ENCODE measurements around the gene NBEAL2.
A peak's percentile ranks its signal among the peaks of the same experiment; 100 is the strongest.
"Not testable (repeated sequence)": the region's sequence is repeated elsewhere in the genome, so short reads cannot be mapped to it uniquely, and the experiment has no call there.

The NBEAL2 gene

DNA sequence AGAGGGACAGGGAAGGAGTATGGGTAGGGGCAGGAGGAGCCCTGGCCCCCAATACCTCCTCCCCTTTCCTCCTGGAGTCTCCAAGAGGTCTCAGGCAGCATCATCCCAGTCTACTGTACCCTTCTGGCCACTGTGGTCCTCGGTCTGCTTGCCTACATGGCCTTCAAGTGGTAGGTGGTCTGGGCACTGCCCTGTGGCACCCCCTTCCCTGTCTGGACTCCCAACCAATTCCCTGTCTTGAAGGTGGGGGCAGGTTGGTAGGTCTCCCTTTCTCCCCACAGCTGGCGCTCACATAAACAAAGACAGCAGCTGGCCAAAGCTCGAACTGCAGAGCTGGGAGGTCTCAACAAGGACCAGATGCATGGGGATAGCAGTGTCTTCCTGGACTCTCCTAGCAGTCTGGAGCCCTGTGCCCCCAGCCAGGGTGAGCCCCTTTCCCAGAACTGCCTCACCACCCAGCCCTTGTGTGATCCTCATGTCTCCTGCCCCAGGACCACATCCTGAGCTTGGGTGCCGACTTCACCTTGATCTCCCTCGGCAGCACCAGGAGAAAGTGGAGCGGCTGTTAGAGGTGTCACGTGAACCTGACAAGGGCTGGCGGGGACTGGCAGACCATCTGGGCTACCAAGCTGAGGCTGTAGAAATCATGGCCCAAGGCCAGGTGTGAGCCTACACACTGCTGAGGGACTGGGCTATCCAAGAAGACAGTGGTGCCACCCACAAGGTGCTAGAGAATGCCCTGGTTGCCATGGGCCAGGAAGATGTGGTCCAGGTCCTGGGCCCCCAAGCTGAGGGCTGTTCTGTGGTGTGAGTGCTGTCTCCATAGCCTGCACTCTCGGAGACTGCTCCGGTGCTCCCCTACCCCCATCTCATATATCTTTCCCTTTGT is 33.1 kb downstream of the NBEAL2 start:
- DNase-seq = no peak

DNA sequence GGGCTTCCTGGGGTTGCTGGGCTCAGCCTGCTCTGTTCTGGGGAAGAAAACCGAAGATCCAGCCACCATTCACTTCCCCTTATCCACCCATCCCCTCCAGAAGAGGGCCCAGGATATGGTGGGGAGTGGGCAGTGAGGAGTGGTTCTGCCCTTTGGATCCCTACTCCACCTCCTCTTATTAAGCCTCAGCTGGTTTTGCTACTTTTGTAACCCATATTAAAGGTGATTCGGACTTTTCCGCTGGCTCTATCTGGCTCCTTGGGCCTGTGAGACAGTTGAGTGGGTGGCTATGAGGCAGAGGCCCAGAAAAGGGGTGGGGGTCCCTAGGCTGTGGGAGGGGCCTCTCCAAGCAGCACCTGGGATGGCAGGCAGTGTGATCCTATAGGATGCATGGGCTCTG is 33.8 kb downstream of the NBEAL2 start:
- DNase-seq = no peak

DNA sequence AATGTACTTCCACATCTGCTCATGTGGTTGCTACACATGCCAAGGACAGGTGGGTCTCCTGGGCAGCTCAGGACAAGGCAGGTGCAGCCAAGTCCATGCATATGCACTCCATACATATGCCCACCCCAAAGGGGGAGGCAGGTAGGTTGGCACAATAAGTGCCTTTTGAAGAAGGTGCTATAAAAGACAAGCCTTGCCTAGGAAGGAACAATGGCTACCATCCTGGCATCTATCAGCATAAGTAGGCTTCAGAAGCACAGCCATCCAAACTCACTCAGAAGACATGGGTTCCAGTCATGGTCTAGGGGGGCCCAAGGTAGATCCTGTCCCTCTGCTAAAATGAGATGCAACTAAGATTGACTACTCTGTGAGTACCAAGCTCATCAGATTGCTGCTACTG is 34.6 kb downstream of the NBEAL2 start:
- no peak for DNase-seq

DNA sequence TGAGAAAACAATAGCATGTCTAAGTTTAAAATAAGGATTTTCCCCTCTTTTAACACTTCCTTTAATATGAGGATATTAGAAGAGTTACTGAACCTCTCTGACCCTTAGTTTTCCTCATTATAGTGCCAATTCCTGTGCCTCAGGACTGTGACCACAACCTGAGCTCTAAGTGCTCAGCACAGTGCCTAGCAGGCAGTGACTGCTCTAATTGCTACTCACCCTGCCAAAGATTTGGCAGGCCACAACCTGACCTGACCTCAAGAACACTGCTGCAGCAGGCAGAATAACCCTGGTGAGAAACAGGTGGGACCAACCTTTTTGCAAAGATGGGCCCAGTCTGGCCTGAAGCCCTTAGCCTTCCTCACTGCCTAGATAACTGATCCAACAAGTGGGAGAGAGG is 35.7 kb downstream of the NBEAL2 start:
- DNase-seq = no peak

DNA sequence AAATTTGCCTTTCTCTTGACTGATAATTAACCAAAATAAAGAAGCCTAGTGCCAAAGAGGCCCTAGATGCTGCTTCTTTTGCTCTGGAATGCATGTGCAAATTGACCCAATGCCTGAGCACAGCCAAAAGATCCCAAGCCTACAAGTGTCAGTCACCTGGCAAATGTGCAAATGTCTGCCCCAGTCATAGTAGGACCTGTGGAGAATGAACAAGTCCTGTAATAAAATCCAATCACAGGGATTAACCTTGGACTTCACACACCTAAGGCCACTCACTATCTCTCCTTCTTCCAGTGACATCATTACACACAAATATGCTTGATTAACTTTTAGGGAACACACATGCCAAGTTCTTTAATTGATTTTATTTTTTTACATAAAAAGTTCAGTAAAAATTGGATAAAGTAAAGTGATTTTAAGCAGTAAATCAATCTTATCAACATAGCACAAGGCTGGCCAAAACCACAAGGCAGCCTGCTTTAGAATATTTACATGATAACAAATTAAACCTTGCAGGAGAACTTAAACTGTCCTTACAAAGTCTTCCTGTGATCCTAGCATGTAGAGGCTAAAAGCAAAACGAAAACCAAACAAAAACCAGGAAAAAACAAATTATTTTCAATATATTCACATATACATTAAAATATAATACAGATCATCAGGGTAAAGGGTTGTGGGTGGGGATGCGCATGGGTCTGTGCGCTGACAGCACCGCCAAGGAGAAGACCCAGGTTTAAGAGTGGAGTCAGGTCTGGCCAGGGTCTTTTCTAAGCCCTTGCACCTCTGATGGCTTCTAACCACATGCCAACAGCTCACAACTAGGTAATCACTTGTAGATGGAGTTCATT is 36.8 kb downstream of the NBEAL2 start:
- DNase-seq = no peak

DNA sequence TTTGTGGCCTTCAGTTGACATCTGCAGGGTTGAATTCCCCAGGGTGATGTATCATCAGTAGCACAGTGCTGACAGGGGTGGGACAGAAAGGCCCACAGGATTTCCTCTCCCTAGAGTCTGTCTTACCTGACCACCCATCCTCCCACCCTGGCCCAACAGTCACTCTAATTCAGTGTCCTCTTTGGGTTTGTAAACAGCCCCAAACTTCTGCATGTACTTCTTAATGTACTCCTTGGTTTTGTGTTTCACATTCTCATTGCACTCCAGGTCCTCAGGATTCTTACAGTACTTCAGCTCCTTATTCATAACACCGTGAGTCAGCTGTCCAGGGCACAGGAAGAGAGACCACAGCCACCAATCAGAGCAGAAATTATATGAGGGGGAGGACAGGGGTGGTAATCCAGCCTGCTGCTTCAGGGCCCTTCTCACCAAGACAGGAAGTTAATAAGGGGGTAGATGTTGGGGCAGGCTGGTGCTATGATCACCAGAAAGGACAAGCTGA is 37.5 kb downstream of the NBEAL2 start:
- peak; percentile 29 to 68 (median 45) for DNase-seq

DNA sequence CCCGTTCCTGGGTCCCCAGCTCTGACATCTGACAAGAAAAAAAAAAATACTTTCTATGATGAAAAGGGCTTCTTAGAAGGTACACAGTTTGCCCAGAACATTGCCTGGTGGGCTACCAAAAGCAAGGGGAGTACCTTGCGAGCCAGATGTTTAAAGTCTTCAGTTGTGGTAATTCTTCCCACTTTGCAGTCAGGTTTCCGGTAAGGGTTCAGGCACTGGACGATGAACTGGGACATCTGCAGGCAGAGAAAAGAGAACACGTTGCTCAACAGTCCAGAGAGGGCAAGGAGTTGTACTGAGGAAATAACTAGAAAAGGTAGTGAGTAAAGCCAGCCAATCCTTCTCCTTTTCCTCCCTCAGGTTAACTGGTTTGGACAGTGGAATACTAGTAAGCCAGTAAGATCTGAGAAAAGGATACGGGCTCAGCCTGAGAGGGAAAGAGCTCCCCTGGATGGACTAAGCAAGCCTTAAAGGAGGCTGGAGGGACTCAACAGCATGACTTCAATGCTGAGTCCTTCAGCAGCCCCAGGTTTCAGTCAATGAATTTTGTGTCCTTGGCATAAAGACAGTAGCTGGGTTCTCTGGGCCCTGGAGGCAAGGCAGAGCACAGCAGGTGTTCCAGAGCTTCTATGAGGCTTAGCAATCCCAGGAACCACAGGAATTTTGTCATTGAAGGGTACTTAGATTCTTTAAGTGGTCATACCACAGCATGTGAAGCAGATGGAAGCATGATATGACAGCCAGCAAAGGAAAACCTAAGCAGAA is 38.2 kb downstream of the NBEAL2 start:
- DNase-seq = peak in 2 of 4 experiments; percentile 17 to 19

DNA sequence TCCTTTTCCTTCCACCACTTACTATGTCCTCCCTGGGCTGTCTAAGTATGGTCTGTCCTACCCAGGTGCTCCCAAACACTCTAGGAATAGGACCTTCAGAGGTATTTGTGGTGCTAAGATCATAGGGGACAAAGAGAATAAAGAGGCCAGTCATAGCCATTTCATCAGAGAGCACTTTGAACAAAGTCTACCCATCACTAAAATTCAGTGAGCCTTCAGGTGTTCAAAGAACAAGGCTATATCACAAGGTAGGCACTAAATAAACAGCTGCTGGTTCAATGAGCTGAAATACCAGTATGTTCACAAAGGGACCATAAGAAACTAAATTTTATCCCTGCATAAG is 38.8 kb downstream of the NBEAL2 start:
- no peak for DNase-seq

DNA sequence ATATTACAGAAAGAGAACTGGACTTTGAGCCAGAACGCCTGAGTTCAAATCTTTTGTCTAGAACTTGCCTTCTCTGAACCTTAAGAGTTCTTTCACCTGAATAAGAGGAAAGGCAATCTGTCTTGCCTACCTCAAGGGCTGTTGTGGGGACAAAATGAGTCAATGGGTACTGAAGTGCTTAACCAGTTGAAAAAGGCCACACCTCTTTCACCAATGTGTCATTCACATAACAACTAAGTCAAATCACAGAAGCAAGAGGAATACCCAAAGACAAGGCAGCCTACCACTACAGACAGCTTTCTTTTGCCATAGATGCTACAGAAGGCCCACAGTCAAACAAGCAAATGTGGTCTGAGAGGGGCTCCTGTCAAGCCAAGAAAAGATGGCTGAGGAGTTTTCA is 39.7 kb downstream of the NBEAL2 start:
- no peak for DNase-seq

DNA sequence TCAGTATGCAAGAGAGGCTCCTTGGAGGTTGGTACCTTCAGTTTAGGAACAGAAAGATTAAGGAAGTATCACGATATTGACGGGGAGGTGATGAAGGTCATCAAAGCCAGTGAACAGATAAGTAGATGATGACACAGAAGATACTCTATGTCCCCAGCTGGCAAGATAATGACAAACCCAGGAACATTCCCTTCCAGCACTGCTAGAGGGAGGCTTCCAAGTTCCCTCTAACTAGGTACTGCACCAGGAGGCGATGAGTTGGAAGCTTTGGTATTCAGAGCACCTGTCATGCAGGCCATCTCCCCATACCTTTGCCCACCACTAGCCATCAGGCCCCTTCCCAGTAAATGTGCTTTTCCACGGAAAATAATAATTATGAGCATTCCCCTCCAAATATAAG is 40.8 kb downstream of the NBEAL2 start:
- no peak for DNase-seq

DNA sequence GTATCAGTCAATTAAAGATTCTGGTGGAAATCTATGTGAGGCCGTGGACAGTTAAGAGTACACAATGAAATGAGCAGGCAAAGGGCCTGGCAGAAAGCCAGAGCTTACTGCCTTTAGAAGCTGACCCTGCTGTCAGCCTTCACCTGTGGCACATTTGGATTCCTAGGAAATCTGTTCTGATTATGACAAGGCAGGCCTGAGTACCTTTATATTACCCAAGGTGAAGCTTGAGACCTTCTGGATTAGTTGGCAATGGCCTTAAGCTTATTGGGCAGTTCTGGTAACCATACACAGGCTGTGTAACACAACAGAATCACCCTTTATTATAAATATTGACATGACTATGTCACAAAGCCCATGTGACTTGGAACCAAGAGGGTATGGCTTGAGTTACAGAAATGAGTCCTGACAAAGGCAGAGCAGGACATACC is 43.2 kb downstream of the NBEAL2 start:
- no peak for DNase-seq

DNA sequence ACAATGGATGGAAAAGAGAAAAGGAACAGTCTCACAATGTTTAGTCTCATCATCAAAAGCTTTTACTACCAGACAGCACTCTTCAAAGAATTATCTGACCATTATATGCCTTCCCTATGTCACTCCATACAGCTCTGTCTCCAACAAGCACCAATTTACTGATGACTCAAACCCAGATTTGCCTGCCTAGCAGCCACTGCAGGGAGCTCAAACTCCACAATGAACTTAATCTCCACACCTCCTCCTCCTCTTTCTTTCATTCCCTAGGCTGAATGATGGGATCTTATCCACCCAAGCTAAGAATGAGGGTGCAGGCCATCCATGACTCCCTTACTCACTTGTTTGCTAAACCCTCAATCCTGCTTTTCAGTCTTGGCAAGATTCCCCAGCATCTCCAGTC is 45.5 kb downstream of the NBEAL2 start:
- DNase-seq = no peak

DNA sequence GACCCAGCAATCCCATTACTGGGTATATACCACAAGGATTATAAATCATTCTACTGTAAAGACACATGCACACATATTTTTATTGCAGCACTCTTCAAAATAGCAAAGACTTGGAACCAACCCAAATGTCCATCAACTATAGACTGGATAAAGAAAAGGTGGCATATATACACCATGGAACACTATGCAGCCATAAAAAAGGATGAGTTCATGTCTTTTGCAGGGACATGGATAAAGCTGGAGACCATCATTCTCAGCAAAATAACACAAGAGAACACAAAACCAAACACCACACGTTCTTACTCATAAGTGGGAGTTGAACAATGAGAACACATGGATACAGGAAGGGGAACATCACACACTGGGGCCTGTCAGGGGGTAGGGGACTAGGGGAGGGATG is 47.0 kb downstream of the NBEAL2 start:
- DNase-seq = not testable (repeated sequence)

DNA sequence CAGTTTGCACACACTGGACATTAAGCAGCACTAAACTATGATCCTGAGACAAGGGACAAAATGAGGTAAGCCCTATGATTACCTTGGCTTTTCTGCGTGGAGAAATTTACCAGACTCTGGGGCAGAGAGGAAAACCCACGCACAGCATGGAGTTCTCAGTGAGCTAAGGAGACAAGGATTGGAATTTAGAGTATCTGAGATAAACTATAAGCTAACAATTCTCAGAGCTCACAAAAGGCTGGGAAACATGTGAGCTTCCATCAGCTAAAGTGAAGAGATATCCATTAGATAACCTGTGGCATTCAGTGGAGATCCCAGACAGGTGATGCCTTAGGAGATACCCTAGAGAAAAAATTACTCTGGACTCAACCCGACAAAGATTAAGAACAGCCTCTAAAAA is 48.7 kb downstream of the NBEAL2 start:
- DNase-seq = no peak

DNA sequence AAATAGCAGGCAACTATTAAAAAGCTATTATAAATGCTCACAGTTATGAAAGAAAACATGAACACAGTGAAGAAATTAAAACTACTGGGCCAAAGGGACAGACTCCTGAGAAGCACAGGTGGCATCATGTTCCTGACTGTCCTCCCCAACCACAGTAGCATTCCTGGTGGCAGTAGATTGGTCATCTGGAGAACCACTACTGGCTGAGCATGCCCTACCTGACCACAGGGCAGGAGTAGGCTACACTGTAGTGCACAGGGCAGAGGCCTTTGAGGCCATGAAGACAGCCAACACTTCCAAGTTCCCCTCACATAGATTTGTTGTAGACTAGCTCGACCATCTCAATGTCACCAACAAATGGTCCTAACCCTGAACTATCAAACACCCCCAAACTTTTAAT is 49.2 kb downstream of the NBEAL2 start:
- DNase-seq = no peak

DNA sequence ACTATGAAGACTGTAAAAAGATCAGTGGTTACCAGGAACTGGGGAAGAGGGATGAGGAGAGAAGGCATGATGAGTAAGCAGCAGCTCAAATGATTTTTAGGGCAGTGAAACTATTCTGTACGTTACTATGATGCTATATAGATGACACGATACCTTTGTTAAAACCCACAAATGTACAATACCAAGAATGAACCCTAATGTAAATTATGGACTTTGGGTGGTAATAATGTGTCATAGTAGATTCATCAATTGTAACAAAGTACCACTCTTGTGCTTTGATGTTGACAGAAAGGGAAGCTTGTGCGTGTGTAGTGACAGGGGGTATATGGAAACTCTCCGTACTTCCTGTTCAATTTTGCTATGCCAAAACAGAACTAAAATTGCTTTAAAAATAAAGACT is 51.6 kb downstream of the NBEAL2 start:
- peak in 3 of 4 experiments; percentile 30 to 58 (median 44) for DNase-seq

DNA sequence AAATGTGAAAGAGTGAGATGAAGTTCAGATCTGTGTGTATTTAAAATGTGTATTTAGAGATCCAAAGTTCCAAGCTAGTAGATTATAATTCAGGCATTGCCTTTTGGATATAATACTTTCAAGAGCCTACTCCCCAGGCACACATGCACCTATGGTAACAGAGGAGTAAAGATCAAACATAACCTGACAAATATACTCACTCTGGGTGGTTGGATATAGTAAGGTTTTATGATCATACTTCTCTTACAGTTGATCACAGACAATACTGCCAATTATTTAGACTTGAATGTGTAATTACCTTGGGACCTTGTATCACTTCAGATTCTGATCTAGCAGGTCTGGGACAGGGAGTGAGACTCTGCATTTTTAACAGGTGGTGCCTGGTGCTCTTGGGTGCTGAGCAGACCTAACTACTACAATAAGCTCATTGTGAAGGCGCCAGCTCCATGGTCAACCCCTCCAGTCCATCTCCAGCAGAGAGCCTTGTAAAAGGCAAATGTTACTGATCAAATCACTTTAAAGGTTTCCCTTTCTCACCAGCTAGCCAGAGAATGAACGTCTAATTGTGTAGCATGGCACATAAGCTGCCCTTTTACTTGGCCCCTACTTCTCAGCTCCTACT is 55.5 kb downstream of the NBEAL2 start:
- no peak for DNase-seq

DNA sequence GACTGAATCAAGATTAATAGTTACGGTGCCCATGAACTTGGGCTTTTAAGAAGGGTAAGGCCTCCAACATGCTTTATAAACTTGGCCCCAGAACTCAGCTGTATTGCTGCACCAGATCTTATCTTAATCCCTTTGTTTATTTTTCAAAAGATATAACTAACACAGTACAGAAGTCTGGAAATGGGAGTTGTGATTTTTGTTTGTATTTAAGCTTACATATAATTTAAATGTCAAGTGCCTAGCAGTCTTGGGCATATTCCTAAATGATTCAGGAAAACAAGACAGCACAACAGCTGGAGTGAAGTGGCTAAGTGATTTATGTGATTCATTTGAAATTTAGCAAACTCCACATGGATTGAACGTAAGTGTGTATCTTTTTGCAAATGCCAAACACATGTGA is 56.2 kb downstream of the NBEAL2 start:
- DNase-seq = no peak

DNA sequence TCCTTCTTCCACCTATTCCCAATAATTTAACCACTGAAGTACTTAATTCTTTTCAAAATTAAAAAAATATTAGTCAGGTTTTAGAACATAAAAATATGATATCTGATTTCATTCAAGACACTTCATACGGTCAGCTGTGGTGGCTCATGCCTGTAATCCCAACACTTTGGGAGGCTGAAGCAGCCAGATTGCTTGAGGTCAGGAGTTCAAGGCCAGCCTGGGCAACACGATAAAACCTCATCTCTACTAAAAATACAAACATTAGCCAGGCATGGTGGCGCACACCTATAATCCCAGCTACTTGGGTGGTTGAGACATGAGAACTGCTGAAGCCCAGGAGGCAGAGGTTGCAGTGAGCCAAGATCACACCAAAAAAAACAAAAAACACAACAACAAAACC is 56.7 kb downstream of the NBEAL2 start:
- no peak for DNase-seq

DNA sequence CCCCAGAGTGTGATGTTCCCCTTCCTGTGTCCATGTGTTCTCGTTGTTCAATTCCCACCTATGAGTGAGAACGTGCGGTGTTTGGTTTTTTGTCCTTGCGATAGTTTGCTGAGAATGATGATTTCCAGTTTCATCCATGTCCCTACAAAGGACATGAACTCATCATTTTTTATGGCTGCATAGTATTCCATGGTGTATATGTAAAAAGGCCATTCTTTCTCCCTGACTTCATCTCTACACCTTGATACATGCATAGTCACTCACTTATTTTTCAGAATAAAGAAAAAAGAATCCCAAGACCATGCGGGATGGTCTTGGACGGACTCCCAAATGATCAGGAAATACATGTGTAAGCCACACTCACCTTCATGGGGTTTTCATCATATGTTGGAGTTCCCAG is 57.8 kb downstream of the NBEAL2 start:
- DNase-seq = not testable (repeated sequence)

DNA sequence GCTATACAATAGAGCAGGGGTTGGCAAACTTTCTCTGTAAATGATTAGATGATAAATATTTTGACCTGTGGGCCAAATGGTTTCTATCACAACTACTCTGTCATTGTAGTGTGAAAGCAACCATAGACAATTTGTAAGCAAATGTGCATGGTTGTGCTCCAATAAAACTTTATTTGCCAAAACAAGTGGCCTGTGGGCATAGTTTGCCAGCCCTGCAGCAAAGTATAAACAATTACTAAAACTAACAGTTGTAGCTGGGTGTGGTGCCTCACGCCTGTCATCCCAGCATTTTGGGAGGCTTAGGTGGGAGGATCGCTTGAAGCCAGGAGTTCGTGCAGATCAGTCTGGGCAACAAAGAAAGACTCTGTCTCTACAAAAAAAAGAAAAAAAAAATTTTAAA is 61.6 kb downstream of the NBEAL2 start:
- no peak for DNase-seq

DNA sequence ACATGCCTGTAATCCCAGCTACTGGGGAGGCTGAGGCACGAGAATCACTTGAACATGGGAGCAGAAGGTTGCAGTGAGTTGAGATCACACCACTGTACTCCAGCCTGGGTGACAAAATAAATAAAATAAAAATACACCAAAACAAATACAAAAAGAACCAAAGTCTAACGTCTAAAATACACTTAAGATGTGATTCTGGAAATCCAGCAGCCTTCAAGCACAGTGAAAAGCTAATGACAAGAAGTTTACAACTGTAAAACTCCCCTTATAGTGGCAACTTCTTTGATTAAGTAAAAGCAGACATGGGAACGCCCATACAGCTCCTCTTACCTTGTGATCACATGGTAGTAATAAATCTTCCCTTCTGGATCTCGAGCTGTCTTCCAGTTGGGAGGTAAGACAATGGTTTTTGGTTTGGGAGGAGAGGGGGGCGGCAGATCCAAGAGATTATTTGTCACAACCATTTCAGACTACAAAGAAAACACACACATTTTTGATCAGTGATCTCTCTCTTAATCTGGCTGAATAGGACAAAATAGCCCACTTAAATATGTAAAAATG is 62.8 kb downstream of the NBEAL2 start:
- no peak for DNase-seq
